HL-60 (cell line): ENCODE measurements around the gene ZNF285.
"Not testable (repeated sequence)": the region's sequence is repeated elsewhere in the genome, so short reads cannot be mapped to it uniquely, and the experiment has no call there.

ENCODE experiments used
- DNase-seq, 2 experiments: peaks; one replicate each; pipeline ENCODE4 v3.0.0-alpha.2; 2010 to 2020; ENCODE audit warnings: low read depth in 1 of 2, low spot score in 1 of 2
- H3K27ac ChIP-seq: fragments of 250-450 bp; sonication (Bioruptor Pico); replicated peaks from 2 replicates; pipeline ENCODE4 v1.5.1; 2020; ENCODE audit warnings: mild to moderate bottlenecking, moderate library complexity
- H3K27me3 ChIP-seq: fragments of 250-450 bp; sonication (Bioruptor Pico); 2 replicates; pipeline ENCODE4 v1.5.1; 2021; ENCODE audit warnings: mild to moderate bottlenecking, moderate library complexity; ENCODE audit not compliant: insufficient read depth, poor library complexity, severe bottlenecking
- H3K4me3 ChIP-seq: replicated peaks from 2 replicates; pipeline ENCODE4 v1.5.1; 2011; ENCODE audit warnings: mild to moderate bottlenecking, control low read depth, low read length; ENCODE audit not compliant: insufficient read depth
- CTCF ChIP-seq: IDR thresholded peaks from one replicate; pipeline ENCODE4 v1.5.1; 2011; ENCODE audit warnings: low read length, control low read depth, inconsistent platforms; ENCODE audit not compliant: insufficient read depth
- GABPA ChIP-seq: IDR thresholded peaks from 2 replicates; pipeline ENCODE4 v1.6.1; 2012; ENCODE audit warnings: low read depth
- POLR2AphosphoS5 ChIP-seq: IDR thresholded peaks from 2 replicates; pipeline ENCODE4 v1.6.1; 2012; ENCODE audit warnings: low read depth
- REST ChIP-seq: IDR thresholded peaks from 2 replicates; pipeline ENCODE4 v1.6.1; 2012; ENCODE audit warnings: low read depth; ENCODE audit not compliant: insufficient replicate concordance
- SPI1 ChIP-seq: IDR thresholded peaks from 2 replicates; pipeline ENCODE4 v1.6.1; 2012; ENCODE audit warnings: low read depth, mild to moderate bottlenecking, borderline replicate concordance

Gene ZNF285

GRCh38 chr19:44435441-44435840, 34.0 kb upstream of the ZNF285 start:
- TF ChIP-seq SPI1 (no peak), CTCF (no peak), REST (no peak), POLR2AphosphoS5 (no peak), GABPA (no peak)
- DNase-seq = no peak
- H3K27me3 ChIP-seq = no peaks in the 10 kb centered on the region

GRCh38 chr19:44430956-44431355, 29.5 kb upstream of the ZNF285 start:
- H3K27me3 ChIP-seq = no peaks in the 10 kb centered on the region
- DNase-seq = no peak
- TF ChIP-seq CTCF (no peak), REST (no peak), GABPA (no peak), SPI1 (no peak), POLR2AphosphoS5 (no peak)
- H3K4me3 ChIP-seq = no peak overlapping the region
- no peak overlapping the region for H3K27ac ChIP-seq

More at GRCh38 chr19:44435441-44435840, 34.0 kb upstream of the ZNF285 start:
- Histone ChIP-seq H3K27ac (no peak overlapping the region), H3K4me3 (no peak overlapping the region)

GRCh38 chr19:44415553-44415952, 14.1 kb upstream of the ZNF285 start:
- not testable (repeated sequence) for DNase-seq, H3K27me3 ChIP-seq, H3K4me3 ChIP-seq, H3K27ac ChIP-seq

- DNase-seq, H3K4me3 ChIP-seq, H3K27ac ChIP-seq, H3K27me3 ChIP-seq: not testable (repeated sequence)
Observed at GRCh38 chr19:44389268-44389667, 12.1 kb downstream of the ZNF285 start.

GRCh38 chr19:44374789-44375188, 26.6 kb downstream of the ZNF285 start:
- H3K27ac ChIP-seq = no peak overlapping the region
- no peaks in the 10 kb centered on the region for H3K27me3 ChIP-seq
- TF ChIP-seq CTCF (no peak), REST (no peak), GABPA (no peak), SPI1 (no peak), POLR2AphosphoS5 (no peak)
- no peak for DNase-seq
- H3K4me3 ChIP-seq = no peak overlapping the region
